ENCODE measurements around the gene PACSIN1.
A peak's percentile ranks its signal among the peaks of the same experiment; 100 is the strongest.

Gene PACSIN1

GRCh38 chr6:34556031-34556471 is 90.2 kb downstream of the PACSIN1 start, which contains the start of gene SPDEF:
SPDEF (minus strand) TSS chr6:34556329; CDS start chr6:34544455, 11,874 bp downstream.
- Mint-ChIP-seq H3K36me3 (ENCODE audit: low read depth) (no peaks in the 10 kb centered on the region), H3K4me1 (peaks cover 35% of the 10 kb centered on the region), H3K27me3 (ENCODE audit: low read depth) (peaks cover 11% of the 10 kb centered on the region), H3K9me3 (no peaks in the 10 kb centered on the region), H3K27ac (peak within 1 kb of the TSS in 2 of 3 experiments; percentile 31 to 92), H3K4me3 (no peak within 1 kb of the TSS)
- TF ChIP-seq, protein P1, sequence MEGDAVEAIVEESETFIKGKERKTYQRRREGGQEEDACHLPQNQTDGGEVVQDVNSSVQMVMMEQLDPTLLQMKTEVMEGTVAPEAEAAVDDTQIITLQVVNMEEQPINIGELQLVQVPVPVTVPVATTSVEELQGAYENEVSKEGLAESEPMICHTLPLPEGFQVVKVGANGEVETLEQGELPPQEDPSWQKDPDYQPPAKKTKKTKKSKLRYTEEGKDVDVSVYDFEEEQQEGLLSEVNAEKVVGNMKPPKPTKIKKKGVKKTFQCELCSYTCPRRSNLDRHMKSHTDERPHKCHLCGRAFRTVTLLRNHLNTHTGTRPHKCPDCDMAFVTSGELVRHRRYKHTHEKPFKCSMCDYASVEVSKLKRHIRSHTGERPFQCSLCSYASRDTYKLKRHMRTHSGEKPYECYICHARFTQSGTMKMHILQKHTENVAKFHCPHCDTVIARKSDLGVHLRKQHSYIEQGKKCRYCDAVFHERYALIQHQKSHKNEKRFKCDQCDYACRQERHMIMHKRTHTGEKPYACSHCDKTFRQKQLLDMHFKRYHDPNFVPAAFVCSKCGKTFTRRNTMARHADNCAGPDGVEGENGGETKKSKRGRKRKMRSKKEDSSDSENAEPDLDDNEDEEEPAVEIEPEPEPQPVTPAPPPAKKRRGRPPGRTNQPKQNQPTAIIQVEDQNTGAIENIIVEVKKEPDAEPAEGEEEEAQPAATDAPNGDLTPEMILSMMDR (IDR thresholded peaks at IDR 0.05; ENCODE audit: unreplicated experiment in 3 of 3): no peak

GRCh38 chr6:34556493-34556892 is 90.6 kb downstream of the PACSIN1 start:
- Mint-ChIP-seq H3K27ac (peak overlapping the region in 2 of 3 experiments; percentile 31 to 52), H3K4me1 (peaks cover 35% of the 10 kb centered on the region), H3K4me3 (no peak overlapping the region), H3K27me3 (ENCODE audit: low read depth) (peaks cover 11% of the 10 kb centered on the region), H3K36me3 (ENCODE audit: low read depth) (no peaks in the 10 kb centered on the region), H3K9me3 (no peaks in the 10 kb centered on the region)
- TF ChIP-seq, protein P1 (IDR thresholded peaks at IDR 0.05; ENCODE audit: unreplicated experiment in 3 of 3): no peak

DNA sequence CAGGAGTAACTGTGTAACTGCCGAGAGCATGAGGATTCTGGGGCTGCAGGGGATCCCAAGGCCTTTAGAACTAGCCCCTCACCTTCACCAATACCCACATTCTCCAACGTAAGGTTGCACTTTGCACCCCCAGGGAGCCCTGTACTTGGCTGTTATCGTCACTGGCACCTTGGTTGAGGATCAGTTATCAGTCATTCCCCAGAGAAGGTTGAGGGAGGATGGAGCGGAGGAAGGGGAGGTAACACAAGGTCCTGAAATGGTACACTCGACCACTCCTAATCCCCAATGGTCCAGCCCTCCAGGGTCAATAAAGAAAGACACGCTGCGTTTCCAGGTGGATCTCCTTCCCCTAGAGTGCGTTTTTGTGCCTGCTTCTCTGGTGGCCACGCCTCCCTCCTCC is 91.4 kb downstream of the PACSIN1 start:
- H3K27me3 Mint-ChIP-seq (ENCODE audit: low read depth): peaks cover 6% of the 10 kb centered on the region
- no peak overlapping the region for H3K4me3 Mint-ChIP-seq
- no peaks in the 10 kb centered on the region for H3K36me3 Mint-ChIP-seq (ENCODE audit: low read depth)
- TF ChIP-seq, protein P1 (IDR thresholded peaks at IDR 0.05; ENCODE audit: unreplicated experiment in 3 of 3): no peak
- peaks cover 31% of the 10 kb centered on the region for H3K4me1 Mint-ChIP-seq
- H3K27ac Mint-ChIP-seq: peak overlapping the region in 1 of 3 experiments; percentile 38
- H3K9me3 Mint-ChIP-seq: no peaks in the 10 kb centered on the region

- no peaks in the 10 kb centered on the region for H3K36me3 Mint-ChIP-seq (ENCODE audit: low read depth)
- H3K4me1 Mint-ChIP-seq: peaks cover 25% of the 10 kb centered on the region
- TF ChIP-seq, protein P1 (IDR thresholded peaks at IDR 0.05; ENCODE audit: unreplicated experiment in 3 of 3): no peak
- peaks cover 3% of the 10 kb centered on the region for H3K27me3 Mint-ChIP-seq (ENCODE audit: low read depth)
- no peak overlapping the region for H3K27ac Mint-ChIP-seq
- no peak overlapping the region for H3K4me3 Mint-ChIP-seq
- H3K9me3 Mint-ChIP-seq: no peaks in the 10 kb centered on the region
Measured at GRCh38 chr6:34558172-34558714, 92.4 kb downstream of the PACSIN1 start.

DNA sequence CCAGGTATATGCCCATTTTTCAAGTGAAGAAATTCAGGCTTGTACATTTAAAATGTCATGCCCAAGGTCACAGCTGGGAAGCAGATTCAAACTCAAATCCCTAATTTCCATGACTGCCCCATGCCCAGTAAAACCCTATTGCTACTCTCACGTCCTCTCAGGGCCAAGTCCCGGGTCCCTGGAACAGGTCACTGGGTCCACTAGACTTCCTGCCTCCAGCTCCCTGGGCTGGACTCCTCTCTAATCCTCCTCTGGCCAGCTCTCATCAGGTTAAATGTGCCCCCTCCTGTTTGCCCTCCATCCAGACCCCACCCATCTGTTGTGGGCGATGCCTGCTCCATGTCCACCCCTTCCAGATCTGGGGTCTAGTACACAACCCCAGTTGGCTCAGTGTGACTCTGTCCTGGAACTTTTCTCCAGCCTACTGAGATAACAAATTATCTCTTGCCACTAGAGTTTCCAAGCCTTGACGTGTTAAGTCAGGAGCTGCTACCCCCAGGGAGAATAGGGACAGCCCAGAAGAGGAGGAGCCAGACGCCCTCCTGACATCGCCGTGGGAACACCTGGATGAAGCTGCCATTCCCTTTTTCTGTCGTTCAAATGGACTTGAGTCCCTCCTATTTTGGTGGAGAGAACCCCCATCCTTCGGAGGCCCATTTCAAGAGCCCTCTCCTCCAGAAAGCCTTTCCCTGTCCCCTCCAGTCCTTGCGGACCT is 93.9 kb downstream of the PACSIN1 start:
- H3K9me3 Mint-ChIP-seq: no peaks in the 10 kb centered on the region
- no peaks in the 10 kb centered on the region for H3K36me3 Mint-ChIP-seq (ENCODE audit: low read depth)
- H3K27ac Mint-ChIP-seq: peak overlapping the region in 2 of 3 experiments; percentile 17 to 31
- H3K4me3 Mint-ChIP-seq: no peak overlapping the region
- TF ChIP-seq, protein P1 (IDR thresholded peaks at IDR 0.05; ENCODE audit: unreplicated experiment in 3 of 3): no peak
- H3K4me1 Mint-ChIP-seq: peaks cover 17% of the 10 kb centered on the region
- H3K27me3 Mint-ChIP-seq (ENCODE audit: low read depth): peaks cover 3% of the 10 kb centered on the region
